ENCODE measurements around the gene MAN1C1.

The MAN1C1 gene

GRCh38 chr1:25773441-25774125 is 157.0 kb downstream of the MAN1C1 start:
- DNase-seq (ENCODE audit: extremely low read depth, insufficient read length): no peak
- Histone ChIP-seq H3K27me3 (replicated peaks; ENCODE audit: control insufficient read depth, insufficient read depth, low read length) (no peaks in the 10 kb centered on the region; the same call in 1 of the 2 replicates), H3K4me3 (replicated peaks; ENCODE audit: low read depth, low read length) (no peak overlapping the region), H3K36me3 (ENCODE audit: control insufficient read depth, insufficient read depth, low read length) (no peaks in the 10 kb centered on the region)
- no peak for TF ChIP-seq CTCF (IDR thresholded peaks at IDR 0.05; ENCODE audit: insufficient read depth, low read length, poor library complexity, severe bottlenecking)

- no peak for TF ChIP-seq CTCF (IDR thresholded peaks at IDR 0.05; ENCODE audit: insufficient read depth, low read length, poor library complexity, severe bottlenecking)
- Histone ChIP-seq H3K4me3 (replicated peaks; ENCODE audit: low read depth, low read length) (no peak overlapping the region), H3K27me3 (replicated peaks; ENCODE audit: control insufficient read depth, insufficient read depth, low read length) (no peaks in the 10 kb centered on the region; the same call in 1 of the 2 replicates), H3K36me3 (ENCODE audit: control insufficient read depth, insufficient read depth, low read length) (no peaks in the 10 kb centered on the region)
- no peak for DNase-seq (ENCODE audit: extremely low read depth, insufficient read length)
Measured at GRCh38 chr1:25774206-25774803, 157.7 kb downstream of the MAN1C1 start.

GRCh38 chr1:25774921-25775771 is 158.6 kb downstream of the MAN1C1 start:
- TF ChIP-seq CTCF (IDR thresholded peaks at IDR 0.05; ENCODE audit: insufficient read depth, low read length, poor library complexity, severe bottlenecking): no peak
- Histone ChIP-seq H3K27me3 (replicated peaks; ENCODE audit: control insufficient read depth, insufficient read depth, low read length) (no peaks in the 10 kb centered on the region; the same call in 1 of the 2 replicates), H3K4me3 (replicated peaks; ENCODE audit: low read depth, low read length) (no peak overlapping the region), H3K36me3 (ENCODE audit: control insufficient read depth, insufficient read depth, low read length) (no peaks in the 10 kb centered on the region)
- no peak for DNase-seq (ENCODE audit: extremely low read depth, insufficient read length)

GRCh38 chr1:25779388-25779787 is 162.8 kb downstream of the MAN1C1 start:
- no peaks in the 10 kb centered on the region for H3K36me3 ChIP-seq (ENCODE audit: control insufficient read depth, insufficient read depth, low read length)

GRCh38 chr1:25779894-25780293 is 163.3 kb downstream of the MAN1C1 start:
- no peak overlapping the region for H3K4me3 ChIP-seq (replicated peaks; ENCODE audit: low read depth, low read length)
- no peak for DNase-seq (ENCODE audit: extremely low read depth, insufficient read length)
- H3K36me3 ChIP-seq (ENCODE audit: control insufficient read depth, insufficient read depth, low read length): no peaks in the 10 kb centered on the region
- TF ChIP-seq CTCF (IDR thresholded peaks at IDR 0.05; ENCODE audit: insufficient read depth, low read length, poor library complexity, severe bottlenecking): no peak
- H3K27me3 ChIP-seq (replicated peaks; ENCODE audit: control insufficient read depth, insufficient read depth, low read length): no peaks in the 10 kb centered on the region; the same call in 1 of the 2 replicates

More at GRCh38 chr1:25779388-25779787, 162.8 kb downstream of the MAN1C1 start:
- no peak for TF ChIP-seq CTCF (IDR thresholded peaks at IDR 0.05; ENCODE audit: insufficient read depth, low read length, poor library complexity, severe bottlenecking)
- Histone ChIP-seq H3K4me3 (replicated peaks; ENCODE audit: low read depth, low read length) (no peak overlapping the region), H3K27me3 (replicated peaks; ENCODE audit: control insufficient read depth, insufficient read depth, low read length) (no peaks in the 10 kb centered on the region)
- DNase-seq (ENCODE audit: extremely low read depth, insufficient read length): no peak

Measured in GM06990 (cell line).